Trophoblast cell (in vitro differentiated cells and primary cell): ENCODE measurements around the gene KLK7.

Source experiments
- DNase-seq, 2 donors: peaks; one replicate each; pipeline ENCODE4 v3.0.0-alpha.2; 2016
- H2AFZ ChIP-seq: 2 replicates; pipeline ENCODE4 v1.6.1; 2013; ENCODE audit warnings: low read length, moderate library complexity, mild to moderate bottlenecking; ENCODE audit not compliant: insufficient read depth, poor library complexity
- H2AK5ac ChIP-seq: 2 replicates; pipeline ENCODE4 v1.6.1; 2013; ENCODE audit warnings: mild to moderate bottlenecking, low read length
- H2BK120ac ChIP-seq: 2 replicates; pipeline ENCODE4 v1.6.1; 2013; ENCODE audit warnings: low read length, mild to moderate bottlenecking, moderate library complexity; ENCODE audit not compliant: insufficient read depth, poor library complexity
- H2BK12ac ChIP-seq: 2 replicates; pipeline ENCODE4 v1.6.1; 2013; ENCODE audit warnings: mild to moderate bottlenecking, low read length, moderate library complexity
- H2BK5ac ChIP-seq: 2 replicates; pipeline ENCODE4 v1.6.1; 2013; ENCODE audit warnings: low read length, low read depth, moderate library complexity, mild to moderate bottlenecking; ENCODE audit not compliant: poor library complexity
- H3K14ac ChIP-seq: 2 replicates; pipeline ENCODE4 v1.6.1; 2013; ENCODE audit warnings: mild to moderate bottlenecking, low read length
- H3K18ac ChIP-seq: 2 replicates; pipeline ENCODE4 v1.6.1; 2013; ENCODE audit warnings: mild to moderate bottlenecking, low read length
- H3K23ac ChIP-seq: 2 replicates; pipeline ENCODE4 v1.6.1; 2013; ENCODE audit warnings: low read length
- H3K27ac ChIP-seq: 2 replicates; pipeline ENCODE4 v1.5.1; 2013; ENCODE audit warnings: low read depth, mild to moderate bottlenecking, inconsistent platforms, low read length, moderate library complexity
- H3K27me3 ChIP-seq: 2 replicates; pipeline ENCODE4 v1.6.1; 2013; ENCODE audit warnings: inconsistent platforms, mild to moderate bottlenecking, low read length, moderate library complexity; ENCODE audit not compliant: insufficient read depth
- H3K36me3 ChIP-seq, 2 experiments: 1 replicate in 1 of 2; 2 replicates in 1 of 2; pipeline ENCODE4 v1.6.1; 2013; ENCODE audit warnings: low read length in 2 of 2, mild to moderate bottlenecking in 2 of 2, moderate library complexity in 1 of 2; ENCODE audit not compliant: insufficient read depth in 2 of 2, control insufficient read depth in 1 of 2
- H3K4ac ChIP-seq: 2 replicates; pipeline ENCODE4 v1.6.1; 2013; ENCODE audit warnings: low read depth, mild to moderate bottlenecking, low read length, moderate library complexity
- H3K4me1 ChIP-seq, 2 experiments: 1 replicate in 1 of 2; 2 replicates in 1 of 2; pipeline ENCODE4 v1.6.1; 2013; ENCODE audit warnings: low read length in 2 of 2, mild to moderate bottlenecking in 2 of 2, moderate library complexity in 1 of 2; ENCODE audit not compliant: insufficient read depth in 2 of 2, control insufficient read depth in 1 of 2
- H3K4me2 ChIP-seq: 2 replicates; pipeline ENCODE4 v1.6.1; 2013; ENCODE audit warnings: inconsistent platforms, mild to moderate bottlenecking, low read length, moderate library complexity
- H3K4me3 ChIP-seq: 2 replicates; pipeline ENCODE4 v1.5.1; 2013; ENCODE audit warnings: mild to moderate bottlenecking, low read depth, low read length, inconsistent platforms
- H3K79me1 ChIP-seq: one replicate; pipeline ENCODE4 v1.6.1; 2013; ENCODE audit warnings: low read length
- H3K79me2 ChIP-seq: 2 replicates; pipeline ENCODE4 v1.6.1; 2013; ENCODE audit warnings: low read length, mild to moderate bottlenecking; ENCODE audit not compliant: control insufficient read depth, insufficient read depth, poor library complexity
- H3K9ac ChIP-seq: 2 replicates; pipeline ENCODE4 v1.6.1; 2013; ENCODE audit warnings: mild to moderate bottlenecking, low read length
- H3K9me3 ChIP-seq: 2 replicates; pipeline ENCODE4 v1.6.1; 2013; ENCODE audit warnings: low read depth, mild to moderate bottlenecking, control low read depth, inconsistent platforms, low read length; ENCODE audit not compliant: insufficient read depth
- H4K12ac ChIP-seq: 2 replicates; pipeline ENCODE4 v1.6.1; 2013; ENCODE audit warnings: low read depth, mild to moderate bottlenecking, low read length, moderate library complexity
- H4K8ac ChIP-seq: 2 replicates; pipeline ENCODE4 v1.6.1; 2013; ENCODE audit warnings: low read depth, mild to moderate bottlenecking, low read length, moderate library complexity
- H4K91ac ChIP-seq: one replicate; pipeline ENCODE4 v1.6.1; 2013; ENCODE audit warnings: low read depth, mild to moderate bottlenecking, low read length, moderate library complexity
- WGBS: extraction: QIAGEN DNeasy Blood & Tissue Kit; methylation state at CpG from one replicate; pipeline ENCODE4 v1.1.7; 2013; ENCODE audit warnings: missing lambda C conversion rate; ENCODE audit not compliant: insufficient read length, insufficient coverage; ENCODE audit errors: extremely low coverage; 5-methylcytosine and 5-hydroxymethylcytosine counted together

The KLK7 gene

DNA sequence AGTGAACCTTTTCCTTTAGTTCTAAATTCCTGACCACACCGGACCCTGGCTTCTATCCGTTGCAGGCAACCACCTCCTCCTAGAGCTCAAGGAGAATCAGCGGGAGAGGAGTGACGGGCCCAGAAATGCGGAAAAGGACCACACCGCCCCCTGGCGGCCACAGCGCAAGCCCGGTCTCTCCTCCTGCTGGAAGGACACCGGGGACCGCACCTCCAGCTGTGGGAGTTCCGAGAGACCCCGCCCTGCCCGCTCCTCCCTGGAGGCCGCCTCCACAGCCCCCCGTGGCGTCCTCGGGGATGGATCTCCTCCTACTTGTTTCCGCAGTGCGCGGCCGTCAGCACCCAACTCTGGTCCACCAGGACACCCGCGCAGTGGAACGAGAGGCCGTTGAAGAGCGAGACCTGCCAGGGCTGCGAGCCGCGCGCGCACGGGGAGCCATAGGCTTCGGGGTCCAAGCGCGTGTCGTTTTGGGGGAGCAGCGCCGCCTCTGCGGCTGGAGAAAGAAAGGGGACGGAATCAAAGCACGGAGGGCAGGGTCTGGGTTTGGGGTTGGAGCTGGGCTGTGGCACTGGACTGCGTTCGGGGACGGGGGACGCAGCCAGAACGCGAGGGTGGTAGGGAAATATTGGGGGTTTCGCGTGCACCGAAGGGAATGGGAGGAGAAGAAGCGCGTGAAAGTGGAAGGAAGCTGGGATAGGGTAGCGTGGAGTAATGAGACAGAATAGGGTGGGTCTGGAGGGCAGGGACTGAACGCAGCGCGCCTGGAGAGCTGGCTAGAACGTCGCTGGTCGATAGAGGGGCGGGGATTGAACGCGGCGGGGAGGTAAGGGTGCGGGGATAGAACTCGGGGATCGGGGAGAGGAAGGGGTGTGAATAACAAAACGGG lies 33.3 kb upstream of the KLK7 start:
- no peak overlapping the region for H3K27ac ChIP-seq
- no peak overlapping the region for H2AK5ac ChIP-seq
- no peaks in the 10 kb centered on the region for H3K79me1 ChIP-seq
- DNase-seq: peak in 1 of 2 donors; percentile 26
- no peaks in the 10 kb centered on the region for H3K36me3 ChIP-seq
- peak overlapping the region; percentile 39 for H4K12ac ChIP-seq
- no peaks in the 10 kb centered on the region for H3K79me2 ChIP-seq
- H3K4ac ChIP-seq: no peak overlapping the region
- peak overlapping the region; percentile 36 for H4K8ac ChIP-seq
- H2BK5ac ChIP-seq: no peak overlapping the region
- peak overlapping the region; percentile 34 for H3K14ac ChIP-seq
- H4K91ac ChIP-seq: no peak overlapping the region
- no peaks in the 10 kb centered on the region for H3K9me3 ChIP-seq
- peak overlapping the region; percentile 20 for H3K18ac ChIP-seq
- H2AFZ ChIP-seq: peak overlapping the region; percentile 33
- peak overlapping the region; percentile 56 for H3K4me3 ChIP-seq
- H2BK120ac ChIP-seq: no peak overlapping the region
- peak overlapping the region; percentile 61 for H3K4me2 ChIP-seq
- H3K9ac ChIP-seq: no peak overlapping the region
- H3K4me1 ChIP-seq: peaks cover 7 to 8% of the 10 kb centered on the region in 2 experiments
- H2BK12ac ChIP-seq: no peak overlapping the region
- H3K23ac ChIP-seq: no peak overlapping the region
- peaks cover 19% of the 10 kb centered on the region for H3K27me3 ChIP-seq
- no CpG with 5 or more reads among the region's 68 CpGs for WGBS

DNA sequence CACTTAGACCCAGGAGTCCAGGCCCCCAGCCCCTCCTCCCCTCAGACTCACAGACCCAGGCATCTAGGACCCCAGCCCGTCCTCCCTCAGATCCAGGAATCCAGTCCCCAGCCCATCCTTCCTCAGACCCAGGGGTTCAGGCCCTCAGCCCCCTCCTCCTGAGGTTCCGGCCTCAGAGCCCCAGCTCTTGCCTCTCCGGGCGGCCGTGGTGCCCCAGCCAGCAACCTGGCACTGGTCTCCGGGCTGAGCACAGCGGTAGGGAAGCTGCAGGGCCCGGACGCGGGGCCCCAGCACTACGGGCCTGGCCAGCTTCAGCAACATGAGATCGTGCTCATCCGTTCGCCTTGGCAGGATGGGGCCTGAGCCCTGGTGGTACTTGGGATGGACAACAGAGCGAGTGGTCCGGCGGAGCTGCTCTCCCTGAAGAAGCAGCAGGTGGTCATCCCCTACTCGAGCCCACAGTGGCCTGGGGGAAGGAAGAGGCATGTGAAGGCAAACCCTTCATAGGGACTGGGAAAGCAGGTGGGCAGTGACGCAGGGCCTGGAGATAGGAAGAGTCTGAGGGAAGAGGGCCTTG lies 32.1 kb upstream of the KLK7 start:
- Histone ChIP-seq H2BK120ac (no peak overlapping the region), H2BK12ac (no peak overlapping the region), H3K27ac (no peak overlapping the region), H3K9ac (no peak overlapping the region), H3K9me3 (no peaks in the 10 kb centered on the region), H3K79me1 (no peaks in the 10 kb centered on the region), H3K4me1 (peaks cover 7 to 8% of the 10 kb centered on the region in 2 experiments), H3K4ac (no peak overlapping the region), H3K4me2 (no peak overlapping the region), H3K14ac (no peak overlapping the region), H3K4me3 (no peak overlapping the region), H3K23ac (no peak overlapping the region), H4K91ac (no peak overlapping the region), H4K12ac (no peak overlapping the region), H2AK5ac (no peak overlapping the region), H3K36me3 (no peaks in the 10 kb centered on the region), H3K18ac (no peak overlapping the region), H2BK5ac (no peak overlapping the region), H3K27me3 (peaks cover 19% of the 10 kb centered on the region), H3K79me2 (no peaks in the 10 kb centered on the region), H2AFZ (no peak overlapping the region), H4K8ac (no peak overlapping the region)
- WGBS: no CpG with 5 or more reads among the region's 19 CpGs
- no peak for DNase-seq

- Histone ChIP-seq H4K8ac (no peak overlapping the region), H3K27ac (no peak overlapping the region), H2BK12ac (no peak overlapping the region), H2AK5ac (no peak overlapping the region), H2BK120ac (no peak overlapping the region), H4K91ac (no peak overlapping the region), H3K27me3 (peaks cover 13% of the 10 kb centered on the region), H3K4me3 (no peak overlapping the region), H3K4me1 (peaks cover 7 to 8% of the 10 kb centered on the region in 2 experiments), H3K14ac (no peak overlapping the region), H3K36me3 (no peaks in the 10 kb centered on the region), H3K18ac (no peak overlapping the region), H3K79me2 (no peaks in the 10 kb centered on the region), H2BK5ac (no peak overlapping the region), H3K4me2 (no peak overlapping the region), H3K4ac (no peak overlapping the region), H4K12ac (no peak overlapping the region), H3K23ac (no peak overlapping the region), H3K79me1 (no peaks in the 10 kb centered on the region), H3K9ac (no peak overlapping the region), H2AFZ (no peak overlapping the region), H3K9me3 (no peaks in the 10 kb centered on the region)
- no peak for DNase-seq
- WGBS: no CpG with 5 or more reads among the region's 6 CpGs
Observed at GRCh38 chr19:51014242-51014641, 30.5 kb upstream of the KLK7 start.

DNA sequence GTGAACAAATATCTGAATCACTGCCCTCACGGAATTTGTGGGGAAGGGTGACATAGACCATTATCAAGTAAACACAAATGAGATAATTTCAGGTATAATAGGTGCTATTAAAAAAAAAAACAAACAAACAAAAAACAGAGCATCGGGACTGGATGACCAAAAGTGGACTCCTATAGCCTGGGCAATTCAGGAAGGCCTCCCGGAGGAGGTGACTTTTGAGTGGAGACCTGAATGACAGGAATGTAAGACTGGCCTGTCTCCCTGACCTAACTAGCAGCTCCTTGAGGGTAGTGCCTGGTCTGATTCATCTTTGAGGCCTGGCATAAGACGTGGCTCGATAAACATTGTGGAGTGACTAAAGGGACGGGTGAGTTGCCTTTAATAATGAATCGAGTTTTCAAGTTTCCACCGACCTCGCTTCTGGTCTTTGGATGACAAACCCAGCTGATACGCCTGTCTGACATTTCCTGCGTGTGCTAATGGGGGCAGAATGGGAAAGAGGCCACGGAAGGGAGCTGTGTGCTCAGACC lies 29.0 kb upstream of the KLK7 start:
- DNase-seq: no peak
- H4K12ac ChIP-seq: no peak overlapping the region
- no peak overlapping the region for H4K8ac ChIP-seq
- no peak overlapping the region for H2BK120ac ChIP-seq
- H3K9me3 ChIP-seq: peaks cover 3% of the 10 kb centered on the region
- H3K4me1 ChIP-seq: peaks cover 5 to 7% of the 10 kb centered on the region in 2 experiments
- no CpG with 5 or more reads among the region's 12 CpGs for WGBS
- H2BK5ac ChIP-seq: no peak overlapping the region
- H3K18ac ChIP-seq: no peak overlapping the region
- H3K9ac ChIP-seq: no peak overlapping the region
- no peak overlapping the region for H2AK5ac ChIP-seq
- no peaks in the 10 kb centered on the region for H3K36me3 ChIP-seq
- H3K79me2 ChIP-seq: no peaks in the 10 kb centered on the region
- H3K4me3 ChIP-seq: no peak overlapping the region
- no peak overlapping the region for H2AFZ ChIP-seq
- H4K91ac ChIP-seq: no peak overlapping the region
- no peak overlapping the region for H3K14ac ChIP-seq
- no peak overlapping the region for H3K4ac ChIP-seq
- H3K23ac ChIP-seq: no peak overlapping the region
- H3K79me1 ChIP-seq: no peaks in the 10 kb centered on the region
- no peak overlapping the region for H2BK12ac ChIP-seq
- peaks cover 5% of the 10 kb centered on the region for H3K27me3 ChIP-seq
- H3K27ac ChIP-seq: no peak overlapping the region
- H3K4me2 ChIP-seq: no peak overlapping the region
